ENCODE data around the gene APP. TPM values are rescaled to one million over a fixed set of nuclear protein-coding genes. Genes with fewer than 3 reads are reported as not detected.

APP gene
- total and polyA plus RNA-seq, 2 experiments from 2014 or later, result 55.7 to 316 TPM

- no peak for DNase-seq (ENCODE audit: low spot score)
- 91% methylated on average over 5 of the region's 5 CpGs for WGBS (ENCODE audit: low lambda C conversion rate, missing lambda C conversion rate)
Measured at GRCh38 chr21:25855576-25855975, 315.0 kb downstream of the APP start.

GRCh38 chr21:25850126-25850842 lies 320.3 kb downstream of the APP start:
- Histone ChIP-seq H3K9me3 (ENCODE audit: low read depth) (no peaks in the 10 kb centered on the region), H4K20me1 (ENCODE audit: insufficient read depth, poor library complexity, severe bottlenecking) (no peaks in the 10 kb centered on the region), H3K36me3 (replicated peaks; ENCODE audit: insufficient read depth, low read depth) (no peaks in the 10 kb centered on the region), H3K4me2 (no peak overlapping the region), H3K4me1 (ENCODE audit: insufficient read depth) (peaks cover 9% of the 10 kb centered on the region), H2AFZ (no peak overlapping the region), H3K4me3 (no peak overlapping the region), H3K27me3 (no peaks in the 10 kb centered on the region), H3K27ac (no peak overlapping the region), H3K9me2 (replicated peaks; ENCODE audit: insufficient read depth) (no peaks in the 10 kb centered on the region), H3K79me2 (no peaks in the 10 kb centered on the region)
- DNase-seq (ENCODE audit: low spot score), result no peak
- TF ChIP-seq EZH2phosphoT487 (IDR thresholded peaks at IDR 0.05; ENCODE audit: low read depth, severe bottlenecking, unreplicated experiment), result no peak
- no peak for TF ChIP-seq EZH2 (IDR thresholded peaks at IDR 0.05; ENCODE audit: borderline replicate concordance)
- TF ChIP-seq CTCF (IDR thresholded peaks at IDR 0.05; ENCODE audit: poor library complexity), result no peak
- 100% methylated on average over 1 of the region's 1 CpG for WGBS (ENCODE audit: low lambda C conversion rate, missing lambda C conversion rate)

More at GRCh38 chr21:25855576-25855975, 315.0 kb downstream of the APP start:
- TF ChIP-seq EZH2 (IDR thresholded peaks at IDR 0.05; ENCODE audit: borderline replicate concordance), result no peak
- no peak for TF ChIP-seq CTCF (IDR thresholded peaks at IDR 0.05; ENCODE audit: poor library complexity)
- TF ChIP-seq EZH2phosphoT487 (IDR thresholded peaks at IDR 0.05; ENCODE audit: low read depth, severe bottlenecking, unreplicated experiment), result no peak
- Histone ChIP-seq H3K4me3 (no peak overlapping the region), H3K4me2 (no peak overlapping the region), H3K4me1 (ENCODE audit: insufficient read depth) (no peaks in the 10 kb centered on the region), H3K79me2 (no peaks in the 10 kb centered on the region), H3K9me2 (replicated peaks; ENCODE audit: insufficient read depth) (no peaks in the 10 kb centered on the region), H3K36me3 (replicated peaks; ENCODE audit: insufficient read depth, low read depth) (no peaks in the 10 kb centered on the region), H4K20me1 (ENCODE audit: insufficient read depth, poor library complexity, severe bottlenecking) (no peaks in the 10 kb centered on the region), H3K9me3 (ENCODE audit: low read depth) (no peaks in the 10 kb centered on the region), H3K27me3 (no peaks in the 10 kb centered on the region), H3K27ac (no peak overlapping the region), H2AFZ (no peak overlapping the region)

- no peak for DNase-seq (ENCODE audit: low spot score)
- H3K4me2 ChIP-seq, result no peak overlapping the region
- H3K36me3 ChIP-seq (replicated peaks; ENCODE audit: insufficient read depth, low read depth), result no peaks in the 10 kb centered on the region
- H3K4me1 ChIP-seq (ENCODE audit: insufficient read depth), result peaks cover 11% of the 10 kb centered on the region
- no peaks in the 10 kb centered on the region for H3K9me3 ChIP-seq (ENCODE audit: low read depth)
- no peak overlapping the region for H3K4me3 ChIP-seq
- H3K27me3 ChIP-seq, result no peaks in the 10 kb centered on the region
- H3K79me2 ChIP-seq, result no peaks in the 10 kb centered on the region
- TF ChIP-seq EZH2phosphoT487 (IDR thresholded peaks at IDR 0.05; ENCODE audit: low read depth, severe bottlenecking, unreplicated experiment) (no peak), EZH2 (IDR thresholded peaks at IDR 0.05; ENCODE audit: borderline replicate concordance) (no peak), CTCF (IDR thresholded peaks at IDR 0.05; ENCODE audit: poor library complexity) (no peak)
- H3K9me2 ChIP-seq (replicated peaks; ENCODE audit: insufficient read depth), result no peaks in the 10 kb centered on the region
- no peak overlapping the region for H3K27ac ChIP-seq
- no peak overlapping the region for H2AFZ ChIP-seq
- no peaks in the 10 kb centered on the region for H4K20me1 ChIP-seq (ENCODE audit: insufficient read depth, poor library complexity, severe bottlenecking)
- 55% methylated on average over 2 of the region's 2 CpGs for WGBS (ENCODE audit: low lambda C conversion rate, missing lambda C conversion rate)
Measured at GRCh38 chr21:25848309-25848708, 322.3 kb downstream of the APP start.
